ENCODE results near the gene LDLRAD3. TPM values are rescaled to one million over a fixed set of nuclear protein-coding genes. Genes with fewer than 3 reads are reported as not detected.
A peak's percentile ranks its signal among the peaks of the same experiment; 100 is the strongest.

LDLRAD3 gene
- polyA plus RNA-seq, 1 donor (not counting 4 experiments of a cell fraction or from before 2014, with no cell fraction given), result 13.1 TPM

- FAIRE-seq, result no peak
- Histone ChIP-seq H2AFZ (ENCODE audit: control insufficient read depth, low read length) (no peak overlapping the region), H3K27me3 (ENCODE audit: control insufficient read depth, extremely low read depth, insufficient read depth, low read length) (no peaks in the 10 kb centered on the region), H3K9me3 (ENCODE audit: control insufficient read depth, low read depth, low read length) (no peaks in the 10 kb centered on the region), H3K36me3 (ENCODE audit: control insufficient read depth in 2 of 2, extremely low read depth in 1 of 2, insufficient read depth in 2 of 2, low read length in 2 of 2) (peaks cover 0 to 10% of the 10 kb centered on the region in 2 experiments), H3K4me2 (ENCODE audit: control insufficient read depth, extremely low read depth, insufficient read depth, low read depth, low read length) (no peak overlapping the region), H3K79me2 (ENCODE audit: control insufficient read depth, insufficient read depth, low read length) (peaks cover 6% of the 10 kb centered on the region), H3K9ac (ENCODE audit: control insufficient read depth, extremely low read depth, insufficient read depth, low read length) (no peak overlapping the region), H3K27ac (ENCODE audit: control insufficient read depth, insufficient read depth, low read length) (no peak overlapping the region), H3K9me1 (ENCODE audit: control insufficient read depth, extremely low read depth, insufficient read depth, low read length) (no peaks in the 10 kb centered on the region), H4K20me1 (ENCODE audit: control insufficient read depth, extremely low read depth, insufficient read depth, low read length) (no peaks in the 10 kb centered on the region), H3K4me1 (ENCODE audit: control insufficient read depth, extremely low read depth, insufficient read depth, low read length) (peaks cover 9% of the 10 kb centered on the region), H3K4me3 (ENCODE audit: control insufficient read depth in 2 of 3, extremely low read depth in 1 of 3, insufficient read depth in 2 of 3, low read depth in 1 of 3, low read length in 3 of 3) (no peak overlapping the region)
- TF ChIP-seq CTCF (optimal IDR thresholded peaks at IDR 0.05 in 1 of 3, IDR thresholded peaks at IDR 0.05 in 1 of 3, conservative IDR thresholded peaks at IDR 0.05 in 1 of 3; ENCODE audit: extremely low read depth in 1 of 3, insufficient read depth in 2 of 3, low read length in 3 of 3) (no peak), EZH2 (IDR thresholded peaks at IDR 0.05; ENCODE audit: low read length) (no peak)
- DNase-seq (ENCODE audit: low read depth, low spot score), result no peak
- dilution Hi-C loops (cut with MboI; ENCODE audit: extremely low pct_ligation_motif_present, low sequenced_read_pairs), result loop anchor here (25.0 kb wide), 1 partner anchor 109 kb away; no protein-coding TSS in a partner anchor
Measured at GRCh38 chr11:36278531-36279282, 334.8 kb downstream of the LDLRAD3 start.

GRCh38 chr11:36280531-36280930 is 336.7 kb downstream of the LDLRAD3 start:
- no peak for DNase-seq (ENCODE audit: low read depth, low spot score)
- TF ChIP-seq CTCF (optimal IDR thresholded peaks at IDR 0.05 in 1 of 3, IDR thresholded peaks at IDR 0.05 in 1 of 3, conservative IDR thresholded peaks at IDR 0.05 in 1 of 3; ENCODE audit: extremely low read depth in 1 of 3, insufficient read depth in 2 of 3, low read length in 3 of 3) (no peak), EZH2 (IDR thresholded peaks at IDR 0.05; ENCODE audit: low read length) (no peak)
- Histone ChIP-seq H3K9me1 (ENCODE audit: control insufficient read depth, extremely low read depth, insufficient read depth, low read length) (no peaks in the 10 kb centered on the region), H3K4me1 (ENCODE audit: control insufficient read depth, extremely low read depth, insufficient read depth, low read length) (peaks cover 9% of the 10 kb centered on the region), H3K4me2 (ENCODE audit: control insufficient read depth, extremely low read depth, insufficient read depth, low read depth, low read length) (no peak overlapping the region), H3K9ac (ENCODE audit: control insufficient read depth, extremely low read depth, insufficient read depth, low read length) (no peak overlapping the region), H3K36me3 (ENCODE audit: control insufficient read depth in 2 of 2, extremely low read depth in 1 of 2, insufficient read depth in 2 of 2, low read length in 2 of 2) (peaks cover 0 to 3% of the 10 kb centered on the region in 2 experiments), H3K9me3 (ENCODE audit: control insufficient read depth, low read depth, low read length) (no peaks in the 10 kb centered on the region), H3K79me2 (ENCODE audit: control insufficient read depth, insufficient read depth, low read length) (peaks cover 6% of the 10 kb centered on the region), H3K4me3 (ENCODE audit: control insufficient read depth in 2 of 3, extremely low read depth in 1 of 3, insufficient read depth in 2 of 3, low read depth in 1 of 3, low read length in 3 of 3) (no peak overlapping the region), H3K27me3 (ENCODE audit: control insufficient read depth, extremely low read depth, insufficient read depth, low read length) (no peaks in the 10 kb centered on the region), H2AFZ (ENCODE audit: control insufficient read depth, low read length) (no peak overlapping the region), H4K20me1 (ENCODE audit: control insufficient read depth, extremely low read depth, insufficient read depth, low read length) (no peaks in the 10 kb centered on the region), H3K27ac (ENCODE audit: control insufficient read depth, insufficient read depth, low read length) (no peak overlapping the region)
- dilution Hi-C loops (cut with MboI; ENCODE audit: extremely low pct_ligation_motif_present, low sequenced_read_pairs), result loop anchor here (25.0 kb wide), 1 partner anchor 107 kb away; no protein-coding TSS in a partner anchor
- FAIRE-seq, result peak; percentile 13

Small RNA genes within 50 kb of the gene (small RNA-seq; reads per million reads assigned to genes)
- gene MIR3973 (ENCODE audit: insufficient read length in 3 of 3, low read depth in 3 of 3, low replicate concordance in 1 of 3), result 0 reads per million in 3 experiments

Measured in keratinocyte (primary cell).